GM21737 (cell line): ENCODE data around the gene TACSTD2.
"Not testable (repeated sequence)": the region's sequence is repeated elsewhere in the genome, so short reads cannot be mapped to it uniquely, and the experiment has no call there.

Experiments
- ATAC-seq: cut with Tn5 transposase; IDR thresholded peaks from one replicate; pipeline ENCODE4 v1.9.1; 2021; ENCODE audit warnings: mild to moderate bottlenecking, moderate library complexity; ENCODE audit not compliant: unreplicated experiment

The TACSTD2 gene

DNA sequence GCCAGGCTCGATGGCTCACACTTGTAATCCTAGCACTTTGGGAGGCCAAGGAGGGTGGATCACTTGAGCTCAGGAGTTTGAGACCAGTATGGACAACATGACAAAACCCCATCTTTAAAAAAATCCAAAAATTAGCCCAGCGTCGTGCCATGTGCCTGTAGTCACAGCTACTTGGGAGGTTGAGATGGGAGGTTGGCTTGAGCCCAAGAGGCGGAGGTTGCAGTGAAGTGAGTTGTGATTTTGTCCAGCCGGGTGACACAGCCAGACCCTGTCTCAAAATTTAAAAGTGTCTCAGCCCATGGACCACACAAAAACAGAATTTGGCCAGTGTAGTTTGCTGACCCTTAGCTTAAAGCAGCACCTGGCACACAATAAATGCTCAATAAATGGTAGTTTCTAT lies 11.3 kb upstream of the TACSTD2 start:
- ATAC-seq = no peak

DNA sequence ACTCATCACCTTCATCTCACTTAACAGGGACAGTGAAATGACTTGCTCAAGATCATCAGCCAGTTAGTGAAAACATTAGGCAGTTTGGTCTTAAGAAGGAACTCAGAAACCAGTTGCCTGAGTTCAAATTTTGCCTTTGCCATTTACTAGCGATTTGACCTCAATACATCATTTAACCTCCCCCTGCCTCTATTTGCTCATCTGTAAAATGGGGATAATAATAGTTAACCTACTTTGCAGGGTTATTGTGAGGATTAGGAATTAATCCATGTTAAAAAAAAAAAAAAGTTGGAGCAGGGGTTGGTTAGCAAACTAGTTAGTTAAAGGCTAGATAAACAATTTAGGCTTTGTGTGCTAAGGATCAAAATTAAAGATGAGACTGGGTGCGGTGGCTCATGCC lies 10.6 kb upstream of the TACSTD2 start:
- no peak for ATAC-seq

DNA sequence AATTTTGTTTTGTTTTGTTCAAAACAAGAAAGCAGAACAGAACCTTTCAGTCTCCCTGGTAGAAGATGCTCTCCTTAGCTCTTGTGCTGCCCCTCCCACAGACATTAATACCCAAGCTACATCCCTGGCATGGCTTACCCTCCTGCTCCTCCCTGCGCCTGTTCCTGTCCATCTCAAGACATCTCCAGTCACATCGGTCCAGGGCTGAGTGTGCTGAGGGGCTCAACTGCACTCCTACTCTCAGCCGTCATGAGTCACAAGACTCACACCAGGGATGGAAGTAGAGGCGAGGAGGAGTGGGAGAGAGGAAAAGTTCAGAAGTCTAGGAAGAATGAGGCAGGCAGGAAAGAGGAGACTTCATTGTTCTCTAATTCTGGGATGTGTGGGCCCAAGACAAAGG lies 9.2 kb upstream of the TACSTD2 start:
- ATAC-seq = no peak

DNA sequence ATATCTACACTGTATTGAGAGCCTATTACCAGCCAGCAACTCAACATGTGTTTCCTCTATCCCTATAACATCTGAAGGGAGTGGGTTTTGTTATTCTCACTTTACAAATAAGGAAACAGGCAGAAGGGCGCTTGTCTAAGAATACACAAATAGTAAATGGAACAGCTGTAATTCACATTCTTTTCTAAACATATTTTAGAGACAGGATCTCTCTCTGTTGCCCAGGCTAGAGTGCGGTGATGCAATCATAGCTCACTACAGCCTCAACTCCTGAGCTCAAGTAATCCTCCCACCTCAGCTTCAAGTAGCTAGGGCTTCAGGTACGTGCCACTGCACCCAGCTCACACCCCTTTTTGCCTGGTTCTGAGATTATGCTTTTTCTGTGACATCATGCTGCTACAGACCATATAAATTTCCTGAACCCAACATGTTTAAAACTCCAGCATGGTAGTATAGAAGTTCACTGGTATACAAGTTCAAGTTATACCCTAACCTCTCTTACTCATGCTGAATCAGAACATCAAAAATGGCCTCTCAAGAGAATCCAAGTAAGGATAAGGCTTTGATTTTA lies 8.6 kb upstream of the TACSTD2 start:
- ATAC-seq = no peak

DNA sequence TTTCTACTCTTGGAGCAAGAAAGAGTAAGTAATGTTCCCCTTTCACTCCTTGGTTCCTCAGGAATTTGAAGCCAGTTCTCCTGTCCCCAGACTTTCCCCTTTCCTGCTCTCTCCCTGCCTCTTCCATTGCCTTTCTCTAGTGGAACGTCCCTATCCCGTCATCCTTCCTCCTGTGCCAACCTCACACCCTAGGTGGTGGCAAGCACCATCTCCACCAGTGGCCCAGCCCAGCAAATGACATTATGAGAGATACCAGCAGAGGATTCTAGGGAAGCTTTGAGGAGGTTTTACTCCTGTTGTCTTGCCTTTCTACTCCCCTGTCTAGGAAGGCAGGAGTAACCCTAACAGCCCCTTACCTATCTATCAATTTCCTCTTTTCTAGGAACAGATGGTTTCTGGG lies 8.1 kb upstream of the TACSTD2 start:
- ATAC-seq = no peak

DNA sequence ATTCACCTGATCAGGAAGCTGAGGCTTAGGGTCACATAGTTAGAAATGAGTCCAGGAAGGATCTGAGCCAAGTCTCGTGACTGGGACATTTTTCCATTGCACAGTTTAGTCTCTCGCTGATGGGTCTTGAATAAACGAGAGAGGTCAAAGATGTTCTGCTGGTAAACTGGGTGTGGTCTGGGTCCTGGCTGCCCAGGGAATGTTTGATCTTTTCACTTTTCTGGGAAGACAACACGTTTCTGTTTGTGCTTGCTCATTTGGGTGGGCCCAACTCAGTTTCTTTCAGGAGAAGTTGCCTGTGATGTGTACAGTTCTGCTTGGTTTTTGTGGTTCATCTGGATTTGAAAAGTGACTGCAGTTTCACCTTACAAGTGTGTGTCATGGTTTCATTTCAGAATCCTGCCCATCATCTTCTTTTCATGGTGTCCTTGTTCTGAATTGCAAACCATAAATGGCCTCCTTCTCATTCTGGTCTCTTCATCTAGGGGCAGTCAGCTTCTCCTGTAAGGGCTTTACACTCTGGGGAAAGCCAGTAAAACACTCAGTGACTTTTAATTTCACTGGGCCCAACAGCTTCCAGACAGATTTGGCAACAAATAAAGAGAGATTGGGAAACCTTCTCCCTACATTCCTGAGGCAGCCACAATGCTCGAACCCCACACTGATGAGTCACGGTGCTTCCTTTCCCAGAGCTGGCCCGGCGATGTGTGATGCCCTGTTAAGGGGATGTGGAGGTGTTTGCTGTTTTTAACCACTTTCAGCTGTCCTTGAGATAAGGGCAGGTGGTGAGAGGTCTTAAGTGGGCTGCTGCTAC lies 7.2 kb upstream of the TACSTD2 start:
- ATAC-seq = no peak

DNA sequence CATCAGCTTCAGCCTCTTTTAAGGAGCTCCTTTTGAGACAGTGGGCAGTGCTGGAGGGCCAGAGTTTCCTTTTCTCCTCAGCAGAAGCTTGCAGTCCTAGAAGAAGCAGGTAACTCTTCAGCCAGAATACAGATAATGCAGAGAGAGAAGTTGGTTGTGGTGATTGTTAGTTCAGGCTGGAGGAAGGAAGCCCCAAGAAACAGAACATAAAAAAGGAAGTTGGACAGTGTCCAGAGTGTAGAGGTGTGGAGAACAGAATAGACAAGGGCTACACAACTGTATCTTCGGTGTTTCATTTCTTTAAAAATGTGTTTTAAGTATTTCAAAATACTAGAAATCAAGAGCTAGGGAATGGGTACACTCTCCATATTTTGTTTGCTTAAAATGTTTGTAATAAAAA lies 6.4 kb upstream of the TACSTD2 start:
- ATAC-seq = no peak

DNA sequence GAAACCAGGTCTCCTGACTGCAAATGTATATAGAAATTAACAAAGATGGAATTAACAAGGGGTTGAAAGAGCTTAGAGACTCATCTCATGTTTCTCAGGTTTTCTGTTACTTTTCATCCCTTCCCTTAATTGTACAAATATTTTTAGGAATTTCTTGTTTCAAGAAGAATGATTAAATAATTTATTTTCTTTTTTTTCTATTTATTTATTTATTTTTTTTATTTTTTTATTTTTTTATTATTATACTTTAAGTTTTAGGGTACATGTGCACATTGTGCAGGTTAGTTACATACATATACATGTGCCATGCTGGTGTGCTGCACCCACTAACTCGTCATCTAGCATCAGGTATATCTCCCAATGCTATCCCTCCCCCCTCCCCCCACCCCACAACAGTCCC lies 5.1 kb upstream of the TACSTD2 start:
- not testable (repeated sequence) for ATAC-seq

DNA sequence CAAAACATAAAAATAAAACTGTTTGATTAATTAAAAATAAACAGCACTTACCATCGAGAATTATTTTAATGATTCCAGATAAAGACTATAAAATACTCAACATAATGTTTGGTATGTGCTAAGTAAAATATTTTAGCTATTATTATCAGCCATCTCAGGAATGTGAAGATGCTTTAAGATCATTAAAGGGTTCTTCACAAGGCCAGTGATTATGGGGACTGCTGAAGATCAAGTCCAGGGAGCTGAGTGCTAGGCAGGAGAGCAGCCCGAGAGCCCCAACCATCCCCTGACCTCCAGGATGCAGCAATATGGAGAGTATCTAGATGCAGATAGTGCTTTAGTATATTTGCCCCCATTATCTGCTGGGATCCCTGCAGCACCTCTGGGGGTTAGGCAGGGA lies 4.6 kb upstream of the TACSTD2 start:
- ATAC-seq = no peak

DNA sequence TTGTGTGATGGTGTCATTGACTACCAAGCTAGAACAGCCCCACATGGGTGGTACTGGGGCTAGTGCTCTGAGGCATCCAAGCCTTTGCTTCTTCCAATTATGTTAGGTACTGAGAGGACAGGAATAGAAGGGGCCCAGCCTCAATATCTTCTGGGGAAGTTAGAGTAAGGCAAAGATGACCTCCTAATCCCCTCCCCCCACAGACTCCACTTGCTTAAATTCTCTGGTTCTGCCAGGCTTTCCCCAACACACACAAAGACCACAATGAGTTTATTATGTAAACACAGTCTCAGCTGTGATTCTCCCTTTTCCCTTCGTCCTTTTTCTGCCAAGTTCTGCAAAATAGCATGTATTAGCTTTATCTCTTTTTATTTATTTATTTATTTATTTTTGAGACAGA lies 3.1 kb upstream of the TACSTD2 start:
- no peak for ATAC-seq

DNA sequence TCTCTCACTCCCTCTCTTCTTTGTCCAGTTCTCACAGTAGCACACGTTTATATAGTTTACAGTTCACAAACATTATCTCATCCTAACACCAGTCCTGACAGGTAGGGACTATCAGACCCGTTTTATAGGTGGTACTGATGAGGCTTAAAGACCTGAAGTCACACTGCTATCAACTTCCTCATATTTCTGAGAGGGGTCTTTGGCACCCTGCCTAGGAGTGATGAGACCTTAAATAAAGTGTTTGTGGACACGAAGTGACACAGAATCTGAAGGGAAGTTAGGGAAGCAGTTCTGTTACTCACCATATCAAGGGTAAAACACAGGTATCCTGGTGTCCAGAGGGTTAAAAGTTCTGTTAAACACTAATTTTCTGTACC lies 590 bp upstream of the TACSTD2 start:
- ATAC-seq = no peak

DNA sequence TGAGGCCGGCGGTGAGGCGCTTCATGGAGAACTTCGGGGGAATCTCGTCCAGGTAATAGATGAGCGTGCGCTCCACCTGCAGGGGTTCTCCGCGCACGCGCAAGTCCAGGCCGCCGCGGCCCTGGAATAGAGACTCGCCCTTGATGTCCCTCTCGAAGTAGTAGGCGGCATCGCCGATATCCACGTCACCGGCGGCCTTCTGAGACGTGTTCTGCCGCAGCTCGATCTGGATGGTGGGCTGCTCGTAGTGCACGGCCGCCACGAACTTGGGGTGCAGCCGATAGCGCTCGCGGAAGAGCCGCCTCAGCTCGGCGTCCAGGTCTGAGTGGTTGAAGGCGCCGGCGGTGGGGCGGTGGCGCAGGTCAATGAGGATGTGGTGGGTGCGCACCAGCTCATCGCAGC lies 726 bp downstream of the TACSTD2 start:
- no peak for ATAC-seq

DNA sequence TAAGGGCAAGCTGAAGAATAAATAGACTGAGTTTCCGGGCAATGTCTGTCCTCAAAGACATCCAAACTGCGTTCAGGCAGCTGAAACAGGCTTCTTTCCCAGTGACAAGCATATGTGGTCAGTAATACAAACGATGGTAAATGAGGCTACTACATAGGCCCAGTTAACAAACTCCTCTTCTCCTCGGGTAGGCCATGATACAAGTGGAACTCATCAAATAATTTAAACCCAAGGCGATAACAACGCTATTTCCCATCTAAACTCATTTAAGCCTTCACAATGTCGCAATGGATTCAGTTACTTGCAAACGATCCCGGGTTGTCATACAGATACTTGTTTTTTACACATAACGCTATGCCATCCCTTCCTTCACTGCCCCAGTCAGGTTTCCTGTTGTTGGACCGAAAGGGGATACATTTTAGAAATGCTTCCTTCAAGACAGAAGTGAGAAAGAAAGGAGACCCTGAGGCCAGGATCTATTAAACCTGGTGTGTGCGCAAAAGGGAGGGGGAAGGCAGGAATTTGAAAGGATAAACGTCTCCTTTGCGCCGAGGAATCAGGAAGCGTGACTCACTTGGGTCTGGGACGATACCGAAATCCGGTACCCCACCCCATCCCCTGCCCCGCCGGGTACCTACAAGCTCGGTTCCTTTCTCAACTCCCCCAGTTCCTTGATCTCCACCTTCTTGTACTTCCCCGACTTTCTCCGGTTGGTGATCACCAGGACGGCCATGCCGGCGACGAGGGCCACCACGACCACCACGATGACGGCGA lies 1.3 kb downstream of the TACSTD2 start:
- no peak for ATAC-seq

DNA sequence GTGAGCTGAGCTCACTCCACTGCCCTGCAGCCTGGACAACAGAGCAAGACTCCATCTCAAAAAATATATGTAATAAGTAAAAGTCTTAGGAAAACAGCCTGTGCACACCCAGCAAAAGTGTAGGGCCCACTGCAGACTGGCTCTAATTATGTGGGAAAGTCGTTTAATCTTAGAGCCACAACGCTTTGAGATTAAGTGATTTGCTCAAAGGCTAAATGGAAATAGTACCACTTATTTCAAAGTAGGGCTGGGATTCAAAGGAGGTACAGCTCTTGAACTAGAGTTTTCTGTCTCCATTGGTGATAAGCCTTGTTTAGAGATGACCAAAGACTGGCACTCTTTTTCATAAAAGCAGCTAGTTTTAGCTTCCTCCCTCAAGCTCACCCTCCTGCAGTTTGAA lies 2.2 kb downstream of the TACSTD2 start:
- no peak for ATAC-seq

DNA sequence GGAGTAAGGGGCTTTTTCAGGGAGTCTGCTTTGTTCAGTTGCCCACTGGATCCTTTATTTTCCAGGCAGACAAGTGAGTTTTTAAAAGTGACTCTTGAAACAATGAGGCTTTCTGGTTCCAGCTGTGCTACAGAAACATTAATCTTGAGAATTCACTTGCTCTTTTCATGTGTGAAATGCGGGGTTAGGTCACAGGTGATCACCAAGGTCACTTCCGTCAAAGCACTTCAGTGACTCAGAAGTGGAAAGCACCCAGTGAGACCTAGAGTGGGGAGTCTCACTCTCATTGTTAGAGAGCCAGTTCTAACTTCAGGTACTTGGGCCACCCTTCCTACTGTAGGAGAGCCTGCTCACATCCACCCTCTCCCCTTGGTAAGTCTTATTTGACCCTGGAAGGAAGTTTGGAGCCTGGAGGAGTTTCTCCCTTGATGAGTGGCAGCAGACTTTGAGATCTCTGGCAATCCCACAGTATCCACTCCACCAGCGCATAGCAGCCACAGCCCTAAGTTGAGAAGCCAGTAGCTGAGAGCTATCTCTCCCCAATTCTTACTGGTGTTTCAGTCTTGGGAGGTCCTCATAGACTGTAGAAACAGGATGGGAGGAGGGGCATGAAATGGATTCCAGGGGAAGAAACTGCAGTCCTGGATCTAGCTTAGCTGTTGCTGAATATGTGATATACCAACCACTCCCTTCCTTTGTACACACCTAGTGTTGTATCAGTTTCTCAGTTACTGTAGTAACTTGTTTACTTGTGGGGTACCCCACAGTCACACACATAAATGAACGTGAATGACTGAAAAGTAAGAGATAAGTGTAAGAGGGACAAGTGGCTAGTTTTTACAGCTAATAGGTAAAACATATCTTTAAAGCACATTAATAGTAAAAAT lies 3.1 kb downstream of the TACSTD2 start:
- peak; percentile 96 for ATAC-seq

DNA sequence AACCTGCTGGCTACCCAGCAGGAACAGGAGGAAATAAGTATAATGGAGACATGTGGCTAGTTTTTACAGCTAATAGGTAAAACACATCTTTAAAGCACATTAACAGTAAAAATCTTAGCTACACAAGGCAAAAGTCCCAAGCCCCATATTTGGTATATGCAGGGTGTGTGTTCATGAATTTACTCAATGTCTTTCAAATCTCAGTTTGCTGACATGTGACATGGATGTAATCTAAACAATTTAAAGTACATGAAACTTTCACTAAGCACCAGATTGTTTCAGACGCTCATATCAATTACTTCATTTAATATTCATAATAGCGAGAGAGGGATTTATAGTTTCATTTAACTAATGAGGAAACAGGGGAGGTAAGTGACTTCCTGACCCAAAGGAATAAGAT lies 3.9 kb downstream of the TACSTD2 start:
- ATAC-seq = no peak

DNA sequence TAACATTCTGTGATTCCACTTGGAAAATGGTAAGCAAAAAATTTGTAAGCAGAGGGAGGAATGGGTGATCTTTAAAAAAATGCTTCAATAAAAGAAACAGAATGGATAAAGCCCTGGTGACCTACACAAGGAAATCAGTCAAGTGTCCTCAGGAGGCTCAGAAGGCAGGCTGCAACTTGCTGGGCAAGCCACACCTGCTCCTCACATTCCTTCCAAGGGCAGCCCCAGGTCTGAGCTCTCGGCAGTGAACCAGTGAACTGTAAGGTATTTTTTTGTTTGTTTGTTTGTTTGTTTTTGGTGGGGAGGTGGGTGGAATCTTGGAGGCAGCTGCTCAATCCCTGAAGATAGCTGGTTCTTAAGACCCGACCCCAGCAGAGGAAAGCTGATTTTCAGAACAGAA lies 4.4 kb downstream of the TACSTD2 start:
- no peak for ATAC-seq

DNA sequence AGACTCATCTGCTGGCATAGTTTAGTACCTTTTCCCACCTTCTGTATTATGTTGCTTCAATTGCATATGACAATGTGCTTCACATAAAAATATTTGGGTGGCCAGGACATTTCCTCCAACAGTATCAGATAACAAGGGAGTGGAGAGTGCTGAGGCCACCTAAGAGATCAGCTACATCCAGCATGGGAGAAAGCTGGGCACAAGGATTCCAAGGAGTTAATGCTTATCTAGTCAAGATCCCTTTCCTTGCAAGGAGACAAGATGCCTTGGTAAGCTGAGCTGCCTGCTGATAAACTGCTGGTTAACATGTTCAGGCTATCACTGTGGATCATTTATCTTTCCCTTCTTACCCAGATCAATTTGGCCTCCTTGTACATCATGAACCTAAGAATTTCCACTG lies 5.4 kb downstream of the TACSTD2 start:
- no peak for ATAC-seq

DNA sequence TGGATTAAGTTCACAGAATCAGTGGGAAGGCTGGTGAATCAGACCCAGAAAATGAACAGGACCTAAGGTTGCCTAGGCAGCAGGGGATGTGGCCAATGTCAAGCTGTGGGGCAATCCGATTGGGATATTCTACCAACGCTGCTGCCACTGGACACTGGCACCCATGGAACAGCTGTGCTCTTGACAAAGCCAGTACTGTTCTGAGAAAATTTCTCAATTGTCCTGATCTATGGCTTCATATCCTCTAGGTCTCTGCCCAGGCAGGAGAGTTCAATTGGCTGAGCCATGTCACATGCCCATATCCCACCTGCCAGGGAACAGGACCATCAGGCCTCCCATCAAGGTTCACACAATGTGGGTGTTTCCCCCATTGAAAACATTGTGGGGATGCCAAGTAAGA lies 6.2 kb downstream of the TACSTD2 start:
- ATAC-seq = no peak

DNA sequence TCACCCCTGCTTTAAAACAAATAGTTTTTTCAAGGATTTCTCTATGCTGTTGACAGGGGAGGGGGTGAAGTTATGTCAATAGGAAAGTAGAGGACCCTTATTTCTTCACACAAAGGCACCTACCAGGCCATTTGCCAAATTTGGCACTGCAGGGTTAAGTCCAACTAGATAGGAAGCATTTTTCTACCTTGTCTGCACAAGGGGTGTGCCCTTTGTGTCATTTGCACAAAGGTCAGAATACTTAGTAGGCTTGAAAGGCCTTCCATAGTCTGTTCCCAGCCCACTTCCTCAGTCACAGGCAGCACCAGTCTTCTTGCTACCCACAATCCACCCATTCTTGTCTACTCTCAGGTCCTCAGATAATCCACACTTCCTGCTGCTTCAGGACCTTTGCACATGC lies 7.0 kb downstream of the TACSTD2 start:
- ATAC-seq = no peak

DNA sequence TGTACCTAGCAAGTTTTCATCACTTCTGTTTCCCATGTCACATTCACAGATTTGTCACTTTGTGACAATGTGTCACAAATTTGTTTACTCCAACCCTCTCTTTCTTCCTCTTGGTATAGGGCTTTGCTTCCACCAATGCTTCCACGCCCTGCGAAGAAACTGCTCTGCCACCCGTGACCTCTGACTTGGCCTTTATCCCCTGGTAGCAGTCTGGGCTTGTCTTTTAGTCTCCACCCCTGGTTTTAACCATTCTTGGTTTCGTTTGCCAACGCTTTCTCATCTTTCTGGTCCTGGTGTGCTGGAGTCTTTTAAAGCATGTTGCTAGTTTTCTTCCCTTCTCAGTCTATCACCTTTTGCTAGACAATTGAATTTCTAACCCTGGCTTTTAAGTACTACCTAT lies 8.1 kb downstream of the TACSTD2 start:
- no peak for ATAC-seq
